Nucleus accumbens (tissue), 56 donors: ENCODE data around the gene FBXO36.
A peak's percentile ranks its signal among the peaks of the same experiment; 100 is the strongest.
"Not testable (repeated sequence)": the region's sequence is repeated elsewhere in the genome, so short reads cannot be mapped to it uniquely, and the experiment has no call there.

ENCODE experiments used
- DNase-seq, 56 donors: peaks; one replicate each; lab custom pipeline; 2025; lab: John Stamatoyannopoulos, UW

FBXO36 gene

DNA sequence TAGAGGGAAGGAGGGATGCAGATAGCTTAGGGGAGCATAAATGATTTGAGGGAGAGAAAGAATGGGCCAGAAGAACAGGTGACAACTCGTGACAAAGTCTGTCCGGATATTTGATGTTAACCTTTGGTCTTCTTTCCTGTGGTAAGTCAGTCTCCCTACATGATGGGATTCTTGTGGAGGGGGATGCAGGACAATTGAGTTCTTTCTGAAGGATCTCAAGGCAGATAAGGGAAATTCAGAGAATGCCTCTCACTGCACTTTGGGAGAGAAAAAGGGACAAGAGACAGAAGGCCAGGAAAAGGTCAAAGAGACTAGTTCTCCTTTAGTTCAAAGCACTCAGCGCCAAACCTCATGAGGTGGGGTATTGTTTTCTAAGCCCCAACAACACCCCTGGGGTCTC lies 34.2 kb downstream of the FBXO36 start:
- DNase-seq, result no peak

DNA sequence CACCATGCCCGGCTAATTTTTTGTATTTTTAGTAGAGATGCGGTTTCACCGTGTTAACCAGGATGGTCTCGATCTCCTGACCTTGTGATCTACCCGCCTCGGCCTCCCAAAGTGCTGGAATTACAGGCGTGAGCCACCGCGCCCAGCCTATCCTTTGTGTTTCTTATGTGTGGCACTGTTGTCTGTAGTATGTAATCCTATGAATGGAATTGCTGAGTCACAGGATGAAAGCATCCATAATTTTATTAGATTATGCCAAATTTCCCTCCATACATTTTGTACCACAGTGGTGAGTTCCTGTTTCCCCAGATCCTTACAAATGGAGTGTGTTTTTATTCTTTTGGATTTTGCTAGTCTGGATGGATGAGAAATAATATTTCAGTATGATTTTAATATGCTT lies 41.3 kb downstream of the FBXO36 start:
- DNase-seq, result not testable (repeated sequence)

DNA sequence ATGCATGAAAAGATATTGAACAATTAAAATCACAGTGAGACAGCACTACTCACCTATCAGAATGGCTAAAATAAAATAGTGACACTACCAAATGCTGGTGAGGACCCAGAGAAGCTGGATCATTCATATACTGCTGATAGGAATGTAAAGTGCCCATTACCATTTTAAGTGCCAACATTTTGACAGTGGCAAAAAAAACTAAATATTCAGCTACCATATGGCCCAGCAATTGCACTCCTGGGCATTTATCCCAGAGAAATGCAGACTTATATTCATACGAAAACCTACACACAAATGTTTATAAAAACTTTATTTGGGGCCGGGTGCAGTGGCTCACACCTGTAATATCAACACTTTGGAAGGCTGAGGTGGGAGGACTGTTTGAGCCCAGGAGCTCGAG lies 47.6 kb downstream of the FBXO36 start:
- no peak for DNase-seq

DNA sequence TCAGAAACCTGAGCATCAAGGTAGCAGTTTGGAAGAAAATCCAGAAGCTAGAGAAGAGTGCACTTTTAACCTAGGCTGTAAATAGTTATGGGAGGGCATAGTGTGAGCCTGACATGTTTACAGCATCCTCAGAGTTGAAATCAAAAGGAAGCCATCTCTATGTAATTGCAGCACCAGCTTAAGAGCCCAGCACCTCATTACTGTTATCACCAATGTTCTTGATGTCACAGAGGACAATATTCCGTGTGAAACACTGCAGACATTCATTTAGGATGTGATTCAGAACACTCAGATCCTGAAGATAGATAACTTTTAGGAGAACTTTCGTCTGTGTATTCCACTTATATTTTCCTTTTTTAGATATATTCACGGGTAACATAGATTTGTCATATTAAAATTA lies 48.1 kb downstream of the FBXO36 start:
- no peak for DNase-seq

DNA sequence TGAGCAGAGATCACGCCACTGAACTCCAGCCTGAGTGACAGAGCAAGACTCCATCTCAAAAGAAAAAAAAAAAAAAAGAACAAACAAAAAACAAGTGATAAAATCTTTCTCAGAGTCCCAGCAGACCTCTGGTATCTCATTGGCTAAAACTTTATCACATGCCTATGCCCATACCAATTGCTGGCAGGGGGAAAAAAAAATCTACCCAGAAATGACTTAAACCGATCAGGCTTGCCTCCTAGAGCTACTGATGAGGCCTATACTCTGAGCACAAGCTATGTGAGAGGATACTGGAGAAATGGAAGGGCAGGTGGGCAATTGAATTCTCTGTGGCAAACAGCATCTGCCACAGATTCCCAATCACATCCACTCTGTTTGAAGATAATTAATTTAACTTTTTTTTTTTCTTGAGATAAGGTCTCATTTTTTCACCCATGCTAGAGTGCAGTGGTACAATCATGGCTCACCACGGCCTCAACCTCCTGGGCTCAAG lies 49.0 kb downstream of the FBXO36 start:
- DNase-seq, result no peak

DNA sequence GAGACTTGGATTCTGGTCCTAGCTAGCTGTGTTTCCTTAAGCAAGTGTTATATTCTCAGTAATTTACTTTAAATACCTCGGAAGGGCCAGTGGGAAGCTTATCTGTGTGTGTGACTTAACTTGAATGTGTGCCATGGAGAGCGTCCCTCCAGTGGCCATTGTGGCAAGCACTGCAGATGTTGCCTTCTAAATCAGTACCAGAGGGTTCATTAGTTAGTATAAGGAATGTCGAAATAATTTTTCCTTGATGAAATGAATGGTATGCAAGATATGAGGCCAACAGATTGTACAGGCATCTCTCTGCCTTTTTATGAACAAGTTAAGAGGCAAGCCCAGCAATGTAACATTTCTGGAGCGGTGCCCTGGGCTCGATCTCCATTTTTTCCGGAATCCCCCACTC lies 52.0 kb downstream of the FBXO36 start:
- no peak for DNase-seq

DNA sequence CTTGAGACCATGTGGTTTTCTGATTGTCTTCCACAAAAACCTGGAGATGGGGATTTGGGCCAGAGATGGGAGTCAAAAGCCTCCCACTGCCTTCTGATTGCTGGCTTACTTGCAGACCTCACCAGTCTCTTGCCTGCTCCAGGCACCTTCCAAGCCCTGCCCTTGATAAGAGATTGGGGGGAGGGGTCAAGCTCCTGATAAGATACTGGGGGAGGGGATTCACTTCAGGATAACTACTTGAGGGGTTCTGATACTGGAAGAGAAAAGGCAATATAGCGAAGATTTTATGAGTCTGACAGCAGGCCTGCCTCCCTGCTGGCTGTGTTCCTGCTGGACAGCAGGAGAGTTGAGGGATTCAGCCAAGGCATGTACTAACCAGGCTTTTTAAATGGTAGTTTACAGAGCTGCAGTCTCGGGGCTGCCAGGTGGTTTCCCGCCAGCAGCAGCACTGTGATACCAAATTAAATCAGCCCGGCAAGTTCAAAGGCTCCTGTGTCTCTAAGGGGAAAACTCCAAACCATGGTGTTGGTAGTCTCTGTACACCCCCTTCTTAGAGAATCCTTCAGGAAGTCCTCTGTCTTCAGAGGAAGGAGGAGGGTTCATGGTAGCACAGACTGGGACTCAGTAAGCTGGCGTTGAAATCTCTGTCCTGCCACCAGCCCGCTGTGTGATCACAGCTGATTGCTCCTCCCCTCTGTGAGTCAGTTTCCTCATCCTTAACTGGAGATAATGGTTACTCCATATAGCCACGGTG lies 58.3 kb downstream of the FBXO36 start:
- DNase-seq, result peak in 12 of 56 donors; percentile 0 to 30 (median 4)

DNA sequence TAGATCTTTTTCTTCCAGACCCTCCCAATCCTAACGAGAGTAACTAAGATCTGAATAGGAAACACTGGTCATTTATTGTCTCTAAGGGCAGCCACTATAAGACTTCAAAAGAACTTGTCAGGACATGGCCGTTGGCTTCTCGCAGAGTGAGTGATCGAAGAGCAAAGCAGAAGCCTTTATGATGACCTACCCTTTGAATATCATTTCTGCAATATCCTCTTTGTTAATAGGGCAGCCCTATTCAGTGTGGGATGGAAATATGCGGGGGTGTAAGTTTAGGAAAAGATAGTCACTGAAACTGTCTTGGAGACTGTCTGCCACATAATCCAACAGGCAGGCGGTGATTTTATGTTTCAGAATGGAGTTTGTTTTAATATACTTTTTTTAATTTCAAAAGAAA lies 70.9 kb downstream of the FBXO36 start:
- no peak for DNase-seq

DNA sequence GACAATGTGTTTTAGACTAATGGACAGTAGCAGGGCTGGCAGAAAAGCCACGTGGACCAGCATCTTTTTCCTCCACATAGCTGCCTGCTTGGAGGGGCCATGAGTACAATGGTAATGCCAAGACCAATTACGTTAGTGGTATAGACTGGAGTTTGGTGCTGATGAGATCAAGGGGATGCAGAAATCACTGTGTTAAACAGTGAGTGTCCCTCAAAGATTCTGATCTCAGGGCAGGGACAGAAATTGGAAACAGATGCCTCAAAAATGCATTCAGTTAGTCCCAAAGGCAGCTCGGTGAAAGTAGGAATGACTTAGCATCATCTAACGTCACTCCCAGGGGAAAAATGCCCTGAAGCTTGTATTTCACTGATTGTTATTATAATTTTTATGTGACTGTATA lies 74.0 kb downstream of the FBXO36 start:
- no peak for DNase-seq

DNA sequence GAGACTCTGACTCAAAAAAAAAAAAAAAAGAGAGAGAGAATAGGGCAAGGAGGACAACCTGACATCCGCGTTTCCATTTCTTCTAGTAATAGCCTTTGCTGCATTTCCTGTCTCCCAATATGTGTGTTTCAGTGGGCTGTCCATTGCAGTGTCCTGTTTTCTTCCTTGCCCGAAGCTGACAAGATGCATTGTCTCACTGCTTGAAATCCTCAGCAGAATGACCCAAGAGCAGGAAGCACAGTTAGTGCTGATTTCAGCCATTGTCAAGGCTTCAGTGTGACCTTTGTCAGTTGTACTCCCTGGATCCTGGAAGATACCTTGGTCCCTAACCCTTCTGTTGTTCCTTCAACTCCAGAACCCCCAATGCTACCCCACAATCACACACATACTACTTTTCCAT lies 75.3 kb downstream of the FBXO36 start:
- DNase-seq, result no peak

DNA sequence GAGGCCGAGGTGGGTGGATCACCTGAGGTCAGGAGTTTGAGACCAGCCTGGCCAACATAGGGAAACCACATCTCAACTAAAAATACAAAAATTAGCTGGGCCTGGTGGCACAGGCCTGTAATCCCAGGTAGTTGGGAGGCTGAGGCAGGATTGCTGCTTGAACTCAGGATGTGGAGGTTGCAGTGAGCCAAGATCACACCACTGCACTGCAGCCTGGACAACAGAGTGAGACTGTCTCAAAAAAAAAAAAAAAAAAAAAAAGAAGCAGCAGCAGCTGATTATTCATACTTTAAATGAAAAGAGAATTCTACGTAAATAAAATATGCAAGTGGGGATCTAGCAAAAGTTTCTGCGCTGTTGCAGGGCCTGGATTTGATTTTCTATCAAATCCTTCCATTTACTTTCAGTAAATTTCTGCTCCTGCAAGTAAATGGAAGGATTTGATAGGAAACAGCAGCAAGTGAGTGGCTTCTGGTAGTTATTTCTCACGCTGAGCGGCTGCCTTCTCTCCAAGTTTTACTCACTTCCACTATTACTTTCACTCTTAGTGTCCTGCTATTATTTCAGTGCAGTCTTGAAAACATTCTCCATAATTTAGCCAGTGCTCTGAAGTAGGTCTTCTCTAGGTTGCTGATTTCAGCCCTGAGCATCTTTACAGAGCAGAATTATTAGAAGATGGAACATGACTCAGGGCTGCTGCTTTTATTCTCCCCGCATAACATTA lies 78.0 kb downstream of the FBXO36 start:
- peak in 1 of 56 donors; percentile 4 for DNase-seq

DNA sequence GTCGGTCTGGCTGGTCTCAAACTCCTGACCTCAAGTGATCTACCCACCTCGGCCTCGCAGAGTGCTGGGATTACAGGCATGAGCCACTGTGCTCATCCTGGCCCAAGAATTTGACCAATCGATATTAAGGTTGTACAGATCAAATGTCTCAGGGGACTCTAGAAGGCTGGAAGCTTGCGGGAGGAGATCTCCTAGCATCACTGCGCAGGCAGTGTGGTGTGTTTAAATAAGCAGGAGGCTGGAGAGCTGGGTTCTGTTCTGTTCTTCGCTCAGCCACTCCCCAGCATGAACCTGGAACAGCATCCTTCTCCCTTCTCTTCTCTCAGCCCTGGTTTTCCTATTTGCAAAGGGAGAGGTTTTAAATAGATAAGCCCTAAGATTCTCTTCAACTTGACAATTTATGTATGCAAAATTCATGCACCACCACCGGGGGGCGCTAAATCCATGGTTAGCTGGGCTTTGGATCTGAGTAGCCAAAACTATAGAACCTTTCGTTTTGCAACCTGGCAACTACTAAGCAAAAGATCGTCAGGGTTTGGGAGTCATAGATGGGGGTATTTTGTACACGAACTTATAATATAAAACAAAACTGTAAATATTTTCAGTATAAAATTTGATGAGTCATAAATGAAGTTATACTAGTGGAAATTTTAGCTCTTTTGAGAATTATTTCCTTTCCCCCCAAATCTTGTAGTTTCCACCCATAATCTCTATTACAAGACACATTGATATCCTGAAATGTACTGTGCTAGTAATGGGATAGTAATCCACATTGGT lies 85.8 kb downstream of the FBXO36 start:
- DNase-seq, result peak in 47 of 56 donors; percentile 3 to 84 (median 40)

DNA sequence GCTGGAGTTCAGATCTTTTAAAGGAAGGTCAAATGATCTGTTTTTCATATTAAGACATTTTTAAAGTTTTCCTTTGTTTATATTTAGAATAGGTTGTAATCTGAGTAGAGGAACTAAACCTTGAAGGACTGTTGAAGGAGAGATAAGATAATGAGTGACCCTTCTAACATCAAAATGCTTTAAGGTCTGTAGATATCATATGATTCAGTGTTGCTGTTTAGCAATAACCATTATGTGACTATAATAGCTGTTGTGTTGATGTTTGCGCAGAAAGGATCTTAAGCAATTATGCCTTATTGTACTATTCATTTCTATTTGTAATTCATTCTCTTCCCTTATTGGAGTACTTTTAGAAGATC lies 86.4 kb downstream of the FBXO36 start:
- no peak for DNase-seq

DNA sequence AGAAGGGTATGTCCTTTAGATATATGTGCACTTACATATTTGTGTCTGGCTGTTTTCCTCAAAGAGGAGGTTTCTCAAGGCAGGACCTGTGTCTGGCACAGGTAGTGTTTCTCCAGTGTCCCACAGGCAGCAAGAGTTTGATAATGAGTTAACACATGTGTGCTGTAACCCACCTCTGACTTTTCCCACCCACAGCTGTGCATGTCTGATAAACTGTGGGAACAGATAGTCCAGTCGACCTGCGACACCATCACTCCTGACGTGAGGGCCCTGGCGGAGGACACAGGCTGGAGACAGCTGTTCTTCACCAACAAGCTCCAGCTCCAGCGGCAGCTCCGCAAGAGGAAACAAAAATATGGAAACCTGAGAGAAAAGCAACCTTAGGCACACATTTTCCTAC lies 88.2 kb downstream of the FBXO36 start:
- no peak for DNase-seq

DNA sequence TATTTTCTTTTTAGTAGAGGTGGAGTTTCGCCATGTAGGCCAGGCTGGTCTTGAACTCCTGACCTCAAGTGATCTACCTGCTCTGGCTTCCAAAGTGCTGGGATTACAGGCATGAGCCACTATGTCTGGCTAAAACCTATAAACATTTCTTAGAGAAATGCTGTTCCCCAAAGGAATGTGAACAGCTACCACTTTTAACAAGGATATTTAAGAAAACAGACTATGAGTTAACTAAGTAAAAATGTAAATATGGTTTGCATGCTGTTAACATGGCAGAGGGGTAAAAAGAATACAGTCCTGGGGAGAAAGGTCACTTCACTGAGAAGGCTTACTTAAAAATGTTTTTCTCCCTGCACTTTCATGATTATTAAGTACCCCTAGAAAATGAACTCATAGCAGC lies 89.3 kb downstream of the FBXO36 start:
- DNase-seq, result no peak

DNA sequence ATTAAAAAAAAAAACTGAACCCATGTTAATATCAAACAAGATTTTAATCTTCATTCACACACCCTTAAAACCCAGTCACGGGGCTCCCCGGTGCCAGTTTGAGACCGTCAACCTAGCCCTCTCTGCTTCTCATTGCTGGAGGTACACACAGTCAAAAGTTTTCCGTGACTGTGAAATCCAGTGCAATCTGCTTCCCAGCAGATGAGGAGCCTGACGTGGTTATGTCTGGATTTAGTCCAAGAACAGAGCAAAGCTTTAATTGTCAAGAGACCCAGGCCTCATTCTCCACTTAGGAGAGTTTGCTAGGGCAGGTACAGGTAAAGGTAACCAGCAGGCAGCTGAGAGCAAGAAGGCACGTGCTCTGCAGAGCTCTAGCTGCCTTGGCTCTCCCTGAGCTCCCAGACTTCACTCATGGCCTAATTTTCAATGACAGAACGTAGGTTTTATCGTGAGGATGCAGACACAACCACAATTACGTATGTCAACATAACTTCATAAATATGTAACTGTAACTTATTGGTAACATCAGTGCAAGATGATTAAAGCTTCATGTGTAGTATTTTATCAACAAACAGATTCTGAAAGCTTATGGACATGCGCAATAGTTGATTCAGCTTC lies 90.1 kb downstream of the FBXO36 start:
- no peak for DNase-seq

DNA sequence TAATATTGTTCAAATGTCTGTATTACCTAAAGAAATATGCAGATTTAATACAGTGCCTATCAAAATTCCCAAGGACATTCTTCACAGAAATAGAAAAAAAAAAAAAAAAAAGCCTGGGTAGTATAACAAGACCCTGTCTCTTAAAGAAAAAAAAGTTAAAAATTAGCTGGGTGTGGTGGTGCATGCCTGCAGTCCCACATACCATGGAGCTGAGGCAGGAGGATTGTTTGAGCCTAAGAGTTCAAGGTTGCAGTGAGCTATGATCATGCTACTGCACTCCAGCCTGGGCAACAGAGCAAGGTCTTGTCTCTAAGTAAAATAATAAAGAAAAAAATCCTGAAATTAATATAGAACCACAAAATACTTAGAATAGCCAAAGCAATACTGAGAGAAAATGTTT lies 94.5 kb downstream of the FBXO36 start:
- no peak for DNase-seq

DNA sequence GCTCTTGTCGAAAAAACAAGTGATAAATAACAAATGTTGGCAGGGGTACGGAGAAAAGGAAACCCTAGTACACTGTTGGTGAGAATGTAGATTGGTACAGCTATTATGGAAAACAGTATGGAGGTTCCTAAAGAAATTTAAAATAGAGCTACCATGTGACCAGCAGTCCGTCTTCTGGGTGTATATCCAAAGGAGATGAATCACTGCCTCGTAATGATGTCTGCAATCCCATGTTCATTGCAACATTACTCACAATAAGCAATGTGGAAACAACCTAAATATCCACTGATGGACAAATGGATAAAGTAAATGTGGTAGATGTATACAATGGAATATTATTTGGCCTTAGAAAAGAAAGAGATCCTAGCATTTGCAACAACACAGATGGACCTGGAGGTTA lies 95.8 kb downstream of the FBXO36 start:
- no peak for DNase-seq

DNA sequence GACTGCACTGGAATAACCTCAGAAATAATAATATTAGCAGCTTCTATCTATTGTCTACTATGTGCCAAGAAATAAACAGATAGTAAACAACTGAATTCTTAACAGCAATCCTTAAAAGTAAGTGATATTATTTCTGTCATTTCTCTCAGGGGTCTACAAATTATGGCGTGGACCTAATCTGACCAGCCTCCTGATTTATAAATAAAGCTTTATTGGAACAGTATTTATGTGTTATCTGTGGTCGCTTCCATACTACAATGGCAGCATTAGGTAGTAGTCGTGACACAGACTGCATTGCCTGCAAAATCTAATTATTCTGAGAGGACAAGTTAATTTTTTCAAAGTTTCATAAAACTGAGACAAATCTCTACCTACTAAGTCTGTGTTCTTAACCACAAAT lies 97.4 kb downstream of the FBXO36 start:
- DNase-seq, result no peak

DNA sequence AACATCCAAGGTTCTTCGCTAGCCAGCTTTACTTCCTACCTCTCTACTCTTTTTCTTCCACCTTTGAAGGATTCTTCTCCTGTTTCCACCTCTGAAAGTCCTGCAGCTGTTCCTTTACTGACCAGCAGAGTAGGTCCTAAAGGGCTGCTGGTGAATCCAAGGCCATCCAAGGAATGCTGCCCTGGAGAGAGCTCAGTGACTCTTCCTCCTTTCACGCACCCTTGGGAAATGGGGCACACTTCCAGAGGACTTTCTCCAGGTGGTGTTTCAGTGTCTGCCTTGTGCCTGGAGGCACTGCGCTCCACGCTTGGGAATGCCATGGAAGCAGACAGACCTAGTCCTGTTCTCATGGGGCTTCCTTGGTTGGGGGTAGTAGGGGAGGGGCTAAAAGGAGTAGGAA lies 101.0 kb downstream of the FBXO36 start:
- DNase-seq, result no peak

DNA sequence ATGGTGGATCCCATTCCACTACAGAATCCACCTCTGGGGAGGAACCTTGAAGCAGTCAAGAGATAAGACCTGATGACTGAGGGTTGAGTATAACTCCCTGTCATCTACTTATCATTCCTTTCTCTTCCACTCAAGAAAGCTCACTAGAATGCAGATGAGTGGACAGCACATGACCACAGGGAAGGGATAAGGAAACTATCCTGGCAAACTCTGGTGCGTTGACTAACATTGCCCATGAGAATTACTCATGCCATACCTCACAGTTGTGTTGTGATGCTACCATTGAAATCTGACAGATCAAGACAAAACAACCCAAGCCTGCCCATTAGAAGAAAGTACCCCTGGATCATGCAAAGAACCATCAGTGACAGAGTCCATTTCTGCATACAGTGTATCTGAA lies 119.9 kb downstream of the FBXO36 start:
- DNase-seq, result no peak
